Coronary artery (tissue), 2 donors: ENCODE measurements around the gene PARP3.
A peak's percentile ranks its signal among the peaks of the same experiment; 100 is the strongest.

Source experiments
- DNase-seq: peaks from one replicate; pipeline ENCODE4 v3.0.0-alpha.2; 2017; ENCODE audit warnings: low spot score
- H3K27ac ChIP-seq, 2 donors: fragments of 200-600 bp; sonication (generic); one replicate each; pipeline ENCODE4 v1.5.1; 2016 to 2019
- H3K4me3 ChIP-seq: fragments of 200-600 bp; sonication (generic); 2 replicates; pipeline ENCODE4 v1.5.1; 2016; ENCODE audit warnings: mild to moderate bottlenecking, moderate library complexity
- CTCF ChIP-seq: fragments of 200-600 bp; sonication (generic); IDR thresholded peaks from one replicate; pipeline ENCODE4 v1.5.1; 2019; ENCODE audit warnings: antibody characterized with exemption

Gene PARP3

GRCh38 chr3:51934991-51935885 is 6.9 kb upstream of the PARP3 start:
- TF ChIP-seq CTCF, result no peak
- no peak overlapping the region for H3K4me3 ChIP-seq
- DNase-seq, result no peak
- H3K27ac ChIP-seq, result no peak overlapping the region

- no peak for TF ChIP-seq CTCF
- no peak overlapping the region for H3K4me3 ChIP-seq
- no peak overlapping the region for H3K27ac ChIP-seq
- DNase-seq, result no peak
Measured at GRCh38 chr3:51935886-51936755, 6.0 kb upstream of the PARP3 start.

- TF ChIP-seq CTCF, result no peak
- DNase-seq, result no peak
- H3K4me3 ChIP-seq, result no peak overlapping the region
- no peak overlapping the region for H3K27ac ChIP-seq
Measured at GRCh38 chr3:51937014-51937413, 5.1 kb upstream of the PARP3 start.

- H3K27ac ChIP-seq, result no peak overlapping the region
- DNase-seq, result peak; percentile 64
- no peak for TF ChIP-seq CTCF
- no peak overlapping the region for H3K4me3 ChIP-seq
Measured at GRCh38 chr3:51937611-51938450, 4.3 kb upstream of the PARP3 start.

GRCh38 chr3:51938780-51939425 is 3.3 kb upstream of the PARP3 start:
- no peak for TF ChIP-seq CTCF
- DNase-seq, result peak; percentile 60
- Histone ChIP-seq H3K27ac (no peak overlapping the region), H3K4me3 (no peak overlapping the region)
